SK-N-SH (cell line): ENCODE measurements around the gene DENND5B. TPM values are rescaled to one million over a fixed set of nuclear protein-coding genes. Genes with fewer than 3 reads are reported as not detected.
A peak's percentile ranks its signal among the peaks of the same experiment; 100 is the strongest.

Experiments used
- CTCF ChIA-PET: fragments of 300-600, 350-600 bp; formaldehyde crosslinking; extraction: SDS; loops from one replicate; lab custom pipeline; 2021; lab: Yijun Ruan, JAX
- POLR2A ChIA-PET: fragments of 350-600 bp; sonication (Branson Sonifier 250); formaldehyde crosslinking; extraction: SDS; loops from one replicate; lab custom pipeline; 2020; ENCODE audit warnings: antibody characterized with exemption, inconsistent platforms; lab: Yijun Ruan, JAX
- DNase-seq: peaks from one replicate; pipeline ENCODE4 v3.0.0; 2012
- H2AFZ ChIP-seq: fragments of 200-600 bp; sonication (generic); 2 replicates; pipeline ENCODE4 v1.8.1; 2016; ENCODE audit warnings: antibody characterized with exemption, mild to moderate bottlenecking, low read depth
- H3F3A ChIP-seq: fragments of 200-600 bp; sonication (generic); replicated peaks from 2 replicates; pipeline ENCODE3; 2016; ENCODE audit warnings: antibody characterized with exemption, mild to moderate bottlenecking; ENCODE audit not compliant: insufficient read depth
- H3K27ac ChIP-seq, 2 experiments: fragments of 200-500 bp in 1 of 2; fragments of 200-600 bp in 1 of 2; sonication (Bioruptor generic) in 1 of 2; sonication (generic), shearing (Covaris generic) in 1 of 2; 2 replicates each; pipeline versions ENCODE4 v1.5.1 to v1.6.1; 2014 to 2016; ENCODE audit warnings: low read depth in 2 of 2, inconsistent platforms in 1 of 2, low read length in 1 of 2, mild to moderate bottlenecking in 1 of 2, mixed read lengths in 1 of 2
- H3K27me3 ChIP-seq: fragments of 200-600 bp; sonication (generic), shearing (Covaris generic); 2 replicates; pipeline ENCODE4 v1.6.1; 2016; ENCODE audit warnings: mixed run types; ENCODE audit not compliant: insufficient read depth
- H3K36me3 ChIP-seq, 2 experiments: fragments of 200-500 bp in 1 of 2; fragments of 200-600 bp in 1 of 2; sonication (Bioruptor generic) in 1 of 2; sonication (generic) in 1 of 2; replicated peaks in 1 of 2; 2 replicates each; pipeline versions ENCODE3 to v1.5.1; 2014 to 2016; ENCODE audit warnings: low read length in 1 of 2, mild to moderate bottlenecking in 1 of 2; ENCODE audit not compliant: insufficient read depth in 2 of 2, control insufficient read depth in 1 of 2
- H3K4me1 ChIP-seq, 2 experiments: fragments of 200-500 bp in 1 of 2; fragments of 200-600 bp in 1 of 2; sonication (Bioruptor generic) in 1 of 2; sonication (generic), shearing (Covaris generic) in 1 of 2; 2 replicates each; pipeline versions ENCODE4 v1.5.1 to v1.6.1; 2014 to 2016; ENCODE audit warnings: low read depth in 1 of 2, low read length in 1 of 2, mixed run types in 1 of 2; ENCODE audit not compliant: insufficient read depth in 2 of 2, control insufficient read depth in 1 of 2
- H3K4me2 ChIP-seq: fragments of 200-600 bp; sonication (generic), shearing (Covaris generic); 2 replicates; pipeline ENCODE4 v1.6.1; 2017; ENCODE audit warnings: mixed run types
- H3K4me3 ChIP-seq, 2 experiments: fragments of 200-500 bp in 1 of 2; fragments of 200-600 bp in 1 of 2; sonication (Bioruptor generic) in 1 of 2; sonication (generic), shearing (Covaris generic) in 1 of 2; 2 replicates each; pipeline versions ENCODE4 v1.5.1 to v1.8.1; 2014 to 2016; ENCODE audit warnings: low read depth in 2 of 2, inconsistent platforms in 1 of 2, low read length in 1 of 2, mild to moderate bottlenecking in 1 of 2, mixed read lengths in 1 of 2, moderate library complexity in 1 of 2
- H3K79me2 ChIP-seq: fragments of 200-600 bp; sonication (generic); 2 replicates; pipeline ENCODE4 v1.8.1; 2017; ENCODE audit warnings: mild to moderate bottlenecking; ENCODE audit not compliant: insufficient read depth
- H3K9ac ChIP-seq: fragments of 200-600 bp; sonication (generic); 2 replicates; pipeline ENCODE4 v1.6.1; 2017; ENCODE audit warnings: mixed run types
- H3K9me2 ChIP-seq: fragments of 200-600 bp; sonication (generic); 2 replicates; pipeline ENCODE4 v1.6.1; 2017; ENCODE audit warnings: mixed run types
- H3K9me3 ChIP-seq: fragments of 200-600 bp; sonication (generic); 2 replicates; pipeline ENCODE4 v1.6.1; 2017; ENCODE audit warnings: mixed run types, mild to moderate bottlenecking, moderate library complexity
- H4K20me1 ChIP-seq: fragments of 200-600 bp; sonication (generic); 2 replicates; pipeline ENCODE4 v1.6.1; 2017; ENCODE audit warnings: mild to moderate bottlenecking, mixed run types; ENCODE audit not compliant: insufficient read depth
- CHD2 ChIP-seq: fragments of 150-350 bp; IDR thresholded peaks from 2 replicates; pipeline ENCODE4 v1.6.1; 2018; ENCODE audit warnings: low read length; ENCODE audit not compliant: partially characterized antibody
- FOSL2 ChIP-seq: IDR thresholded peaks from 2 replicates; pipeline ENCODE4 v1.4.0; 2012; ENCODE audit warnings: low read depth, mild to moderate bottlenecking, moderate library complexity, borderline replicate concordance
- GABPA ChIP-seq: IDR thresholded peaks from 2 replicates; pipeline ENCODE4 v1.4.0; 2012; ENCODE audit warnings: low read depth, mild to moderate bottlenecking
- JUND ChIP-seq: IDR thresholded peaks from 2 replicates; pipeline ENCODE4 v1.4.0; 2012
- MEF2A ChIP-seq: IDR thresholded peaks from 2 replicates; pipeline ENCODE4 v1.4.0; 2012; ENCODE audit warnings: low read depth, borderline replicate concordance
- NRF1 ChIP-seq: IDR thresholded peaks from 2 replicates; pipeline ENCODE4 v1.6.1; 2012; ENCODE audit warnings: low read depth, mild to moderate bottlenecking, low read length
- POLR2AphosphoS5 ChIP-seq: IDR thresholded peaks from 2 replicates; pipeline ENCODE4 v1.6.1; 2012; ENCODE audit warnings: low read depth, low read length
- RAD21 ChIP-seq: IDR thresholded peaks from 2 replicates; pipeline ENCODE4 v1.6.1; 2012; ENCODE audit warnings: mild to moderate bottlenecking, low read length
- RCOR1 ChIP-seq: fragments of 150-350 bp; IDR thresholded peaks from 2 replicates; pipeline ENCODE4 v1.6.1; 2017; ENCODE audit warnings: antibody characterized with exemption, low read length
- REST ChIP-seq: IDR thresholded peaks from 2 replicates; pipeline ENCODE4 v1.6.1; 2012; ENCODE audit warnings: mild to moderate bottlenecking, low read depth, low read length, moderate library complexity
- RXRA ChIP-seq: IDR thresholded peaks from 2 replicates; pipeline ENCODE4 v1.4.0; 2012; ENCODE audit warnings: low read depth, mild to moderate bottlenecking, borderline replicate concordance
- TCF12 ChIP-seq: IDR thresholded peaks from 2 replicates; pipeline ENCODE4 v1.4.0; 2012
- USF1 ChIP-seq: IDR thresholded peaks from 2 replicates; pipeline ENCODE4 v1.4.0; 2012; ENCODE audit warnings: low read depth, borderline replicate concordance
- WGBS: methylation state at CpG from one replicate; pipeline ENCODE4 v1.1.6; 2017; ENCODE audit warnings: low lambda C conversion rate; 5-methylcytosine and 5-hydroxymethylcytosine counted together
- polyA plus RNA-seq, 3 experiments: library from polyadenylated mRNA; depleted of rRNA; stranded (reverse); fragments of >200 nt; gene quantifications; 2 replicates each; pipeline ENCODE4 v1.2.3, GENCODE V29; 2012

Gene DENND5B
- polyA plus RNA-seq, 1 of the 3 experiments (the other 2 are of a cell fraction) = 5.3 TPM

GRCh38 chr12:31488737-31489338 is 102.1 kb downstream of the DENND5B start:
- Histone ChIP-seq H3F3A (peaks cover 24% of the 10 kb centered on the region), H4K20me1 (no peaks in the 10 kb centered on the region), H3K27me3 (no peaks in the 10 kb centered on the region), H3K4me3 (no peak overlapping the region), H3K4me2 (no peak overlapping the region), H3K9me2 (no peaks in the 10 kb centered on the region), H3K27ac (peak overlapping the region; percentile 45 to 70; a peak in 2 of 4 replicates), H3K4me1 (peaks cover 3 to 23% of the 10 kb centered on the region in 2 experiments; a peak in 3 of 4 replicates), H3K9me3 (no peaks in the 10 kb centered on the region), H2AFZ (no peak overlapping the region), H3K9ac (no peak overlapping the region), H3K36me3 (peaks cover 0 to 12% of the 10 kb centered on the region in 2 experiments), H3K79me2 (no peaks in the 10 kb centered on the region; the same call in 1 of the 2 replicates)
- DNase-seq = no peak
- TF ChIP-seq USF1 (no peak), JUND (no peak), REST (no peak), RCOR1 (no peak)
- whole genome bisulfite sequencing = 80% methylated on average over 4 of the region's 4 CpGs
- ChIA-PET CTCF (no interaction called here), POLR2A (no interaction called here)

- H3K9me2 ChIP-seq = no peaks in the 10 kb centered on the region
- H3K4me1 ChIP-seq = peaks cover 0 to 9% of the 10 kb centered on the region in 2 experiments; a peak in 3 of 4 replicates
- H3K27me3 ChIP-seq = no peaks in the 10 kb centered on the region
- no peak overlapping the region for H3K4me3 ChIP-seq
- no peak overlapping the region for H2AFZ ChIP-seq
- H3K9me3 ChIP-seq = no peaks in the 10 kb centered on the region
- H3K4me2 ChIP-seq = no peak overlapping the region
- H3K36me3 ChIP-seq = peaks cover 0 to 7% of the 10 kb centered on the region in 2 experiments
- no peak overlapping the region for H3K27ac ChIP-seq
- TF ChIP-seq FOSL2 (no peak), NRF1 (no peak), RXRA (no peak), RAD21 (no peak), MEF2A (no peak), POLR2AphosphoS5 (no peak), GABPA (no peak), CHD2 (no peak), TCF12 (no peak)
- ChIA-PET CTCF (interaction anchor here (0.7 kb wide), 1 partner anchor 83 kb away, joined by 3 read pairs; no protein-coding TSS in a partner anchor), POLR2A (no interaction called here)
- peaks cover 9% of the 10 kb centered on the region for H3F3A ChIP-seq
- no peaks in the 10 kb centered on the region; the same call in 1 of the 2 replicates for H3K79me2 ChIP-seq
- no peak for DNase-seq
- no peaks in the 10 kb centered on the region for H4K20me1 ChIP-seq
- no peak overlapping the region for H3K9ac ChIP-seq
Measured at GRCh38 chr12:31485571-31485970, 105.4 kb downstream of the DENND5B start.
